Colonic mucosa (tissue), 4 donors: ENCODE data around the gene NHLRC4. TPM values are rescaled to one million over a fixed set of nuclear protein-coding genes. Genes with fewer than 3 reads are reported as not detected.

Experiments used
- DNase-seq: peaks from one replicate; pipeline ENCODE4 v3.0.0-alpha.2; 2020
- H3K27ac ChIP-seq: fragments of 200-600 bp; one replicate; pipeline ENCODE4 v1.8.0; 2021
- H3K27me3 ChIP-seq: fragments of 200-600 bp; one replicate; pipeline ENCODE4 v1.8.0; 2021
- H3K36me3 ChIP-seq: fragments of 200-600 bp; one replicate; pipeline ENCODE4 v1.8.0; 2021
- H3K4me1 ChIP-seq: fragments of 200-600 bp; one replicate; pipeline ENCODE4 v1.8.0; 2021; ENCODE audit warnings: mild to moderate bottlenecking
- H3K4me3 ChIP-seq: fragments of 200-600 bp; one replicate; pipeline ENCODE4 v1.8.0; 2021
- H3K9ac ChIP-seq, 2 donors: one replicate each; pipeline ENCODE4 v1.7.0; 2013; ENCODE audit warnings: control low read depth in 2 of 2, low read depth in 2 of 2, low read length in 2 of 2
- H3K9me3 ChIP-seq: fragments of 200-600 bp; one replicate; pipeline ENCODE4 v1.8.0; 2021
- CTCF ChIP-seq: fragments of 200-600 bp; IDR thresholded peaks from one replicate; pipeline ENCODE4 v1.8.0; 2022; ENCODE audit warnings: antibody characterized with exemption, mild to moderate bottlenecking
- intact Hi-C: fragments of 100-400 bp; cut with DNase I; formaldehyde crosslinking; loops from one replicate; pipeline ENCODE4 v1.14.1; 2022
- total RNA-seq, 2 donors: library from RNA; stranded (reverse); fragmentation: NEBNext Ultra II Directional in 1 of 2; extraction: Animal tissue kit (Norgen Biotek cat#: 25700) in 1 of 2; gene quantifications; one replicate each; pipeline ENCODE4 v1.2.1, GENCODE V29; 2021
- donor health status: healthy.
- donor health status: DM: no; HTN: no; CAD: no.
- donor health status: DM: no; HTN: no; CAD: no.

The NHLRC4 gene
- total RNA-seq, 2 donors from 2014 or later, result 0.32 to 0.35 TPM

- no peak for DNase-seq
- H3K4me3 ChIP-seq, result peak overlapping the region; percentile 84
- peak overlapping the region; percentile 74 for H3K27ac ChIP-seq
- H3K4me1 ChIP-seq, result peaks cover 33% of the 10 kb centered on the region
- H3K9me3 ChIP-seq, result no peaks in the 10 kb centered on the region
- no peak for TF ChIP-seq CTCF
- H3K9ac ChIP-seq, result peak overlapping the region; percentile 92 to 97
- intact Hi-C loops, result no loop called here
- H3K36me3 ChIP-seq, result no peaks in the 10 kb centered on the region
- H3K27me3 ChIP-seq, result no peaks in the 10 kb centered on the region
Measured at GRCh38 chr16:529012-529575, 37.7 kb upstream of the NHLRC4 start.

GRCh38 chr16:530111-530817 lies 36.5 kb upstream of the NHLRC4 start:
- peak overlapping the region; percentile 74 for H3K27ac ChIP-seq
- no peak overlapping the region for H3K4me3 ChIP-seq
- TF ChIP-seq CTCF, result no peak

GRCh38 chr16:531494-532125 lies 35.2 kb upstream of the NHLRC4 start:
- no peaks in the 10 kb centered on the region for H3K9me3 ChIP-seq
- H3K27me3 ChIP-seq, result no peaks in the 10 kb centered on the region
- intact Hi-C loops, result no loop called here
- DNase-seq, result no peak
- H3K4me3 ChIP-seq, result no peak overlapping the region
- no peak for TF ChIP-seq CTCF
- H3K4me1 ChIP-seq, result peaks cover 20% of the 10 kb centered on the region
- H3K36me3 ChIP-seq, result no peaks in the 10 kb centered on the region
- H3K9ac ChIP-seq, result no peak overlapping the region
- H3K27ac ChIP-seq, result no peak overlapping the region

More at GRCh38 chr16:530111-530817, 36.5 kb upstream of the NHLRC4 start:
- Histone ChIP-seq H3K36me3 (no peaks in the 10 kb centered on the region), H3K9me3 (no peaks in the 10 kb centered on the region), H3K4me1 (peaks cover 33% of the 10 kb centered on the region), H3K9ac (peak overlapping the region in 1 of 2 donors; percentile 97), H3K27me3 (no peaks in the 10 kb centered on the region)
- DNase-seq, result no peak
- intact Hi-C loops, result no loop called here

- no peak for TF ChIP-seq CTCF
- Histone ChIP-seq H3K4me1 (peaks cover 18% of the 10 kb centered on the region), H3K9ac (peak overlapping the region; percentile 72 to 84), H3K27ac (peak overlapping the region; percentile 86), H3K36me3 (no peaks in the 10 kb centered on the region), H3K4me3 (peak overlapping the region; percentile 23), H3K27me3 (no peaks in the 10 kb centered on the region), H3K9me3 (no peaks in the 10 kb centered on the region)
- peak; percentile 89 for DNase-seq
- intact Hi-C loops, result no loop called here
Measured at GRCh38 chr16:533391-534123, 33.2 kb upstream of the NHLRC4 start.

- Histone ChIP-seq H3K36me3 (no peaks in the 10 kb centered on the region), H3K4me1 (peaks cover 17% of the 10 kb centered on the region), H3K4me3 (peak overlapping the region; percentile 23), H3K9ac (peak overlapping the region; percentile 72 to 84), H3K27me3 (no peaks in the 10 kb centered on the region), H3K9me3 (no peaks in the 10 kb centered on the region), H3K27ac (peak overlapping the region; percentile 86)
- no peak for TF ChIP-seq CTCF
- DNase-seq, result peak; percentile 93
- intact Hi-C loops, result no loop called here
Measured at GRCh38 chr16:534135-534534, 32.7 kb upstream of the NHLRC4 start.
